ENCODE results near the gene DNER.
A peak's percentile ranks its signal among the peaks of the same experiment; 100 is the strongest.
"Not testable (repeated sequence)": the region's sequence is repeated elsewhere in the genome, so short reads cannot be mapped to it uniquely, and the experiment has no call there.

Gene DNER

GRCh38 chr2:229392196-229392595, 322.2 kb downstream of the DNER start:
- DNase-seq (ENCODE audit: low spot score): peak; percentile 54

- no peak for DNase-seq (ENCODE audit: low spot score)
Measured at GRCh38 chr2:229388731-229389130, 325.6 kb downstream of the DNER start.

GRCh38 chr2:229387866-229388265, 326.5 kb downstream of the DNER start:
- no peak for DNase-seq (ENCODE audit: low spot score)

GRCh38 chr2:229380101-229380625, 334.2 kb downstream of the DNER start:
- no peak for DNase-seq (ENCODE audit: low spot score)

- DNase-seq (ENCODE audit: low spot score): no peak
Measured at GRCh38 chr2:229378386-229378785, 336.0 kb downstream of the DNER start.

- no peak for DNase-seq (ENCODE audit: low spot score)
Measured at GRCh38 chr2:229376866-229377265, 337.5 kb downstream of the DNER start.

- DNase-seq (ENCODE audit: low spot score): peak; percentile 44
Measured at GRCh38 chr2:229375251-229375650, 339.1 kb downstream of the DNER start.

- not testable (repeated sequence) for DNase-seq (ENCODE audit: low spot score)
Measured at GRCh38 chr2:229373311-229373710, 341.0 kb downstream of the DNER start.

- DNase-seq (ENCODE audit: low spot score): no peak
Measured at GRCh38 chr2:229372207-229372606, 342.1 kb downstream of the DNER start.

GRCh38 chr2:229371086-229371485, 343.3 kb downstream of the DNER start:
- DNase-seq (ENCODE audit: low spot score): no peak

GRCh38 chr2:229370509-229370908, 343.8 kb downstream of the DNER start:
- peak; percentile 20 for DNase-seq (ENCODE audit: low spot score)

- peak; percentile 65 for DNase-seq (ENCODE audit: low spot score)
Measured at GRCh38 chr2:229363185-229363814, 351.1 kb downstream of the DNER start.

- DNase-seq (ENCODE audit: low spot score): no peak
Measured at GRCh38 chr2:229350883-229351282, 363.5 kb downstream of the DNER start.

GRCh38 chr2:229350117-229350805, 364.1 kb downstream of the DNER start:
- DNase-seq (ENCODE audit: low spot score): no peak

- peak; percentile 59 for DNase-seq (ENCODE audit: low spot score)
Measured at GRCh38 chr2:229348128-229348527, 366.2 kb downstream of the DNER start.

- DNase-seq (ENCODE audit: low spot score): no peak
Measured at GRCh38 chr2:229346816-229347540, 367.4 kb downstream of the DNER start.

- no peak for DNase-seq (ENCODE audit: low spot score)
Measured at GRCh38 chr2:229344955-229345354, 369.4 kb downstream of the DNER start.

GRCh38 chr2:229344151-229344551, 370.2 kb downstream of the DNER start:
- peak; percentile 80 for DNase-seq (ENCODE audit: low spot score)

GRCh38 chr2:229343661-229344060, 370.7 kb downstream of the DNER start:
- DNase-seq (ENCODE audit: low spot score): no peak

- no peak for DNase-seq (ENCODE audit: low spot score)
Measured at GRCh38 chr2:229342376-229342775, 372.0 kb downstream of the DNER start.

- peak; percentile 75 for DNase-seq (ENCODE audit: low spot score)
Measured at GRCh38 chr2:229340086-229340760, 374.1 kb downstream of the DNER start.

GRCh38 chr2:229339618-229340017, 374.7 kb downstream of the DNER start:
- peak; percentile 63 for DNase-seq (ENCODE audit: low spot score)

Measured in AG08395 (cell line).